Measurements from ENCODE around the gene WDR74. TPM values are rescaled to one million over a fixed set of nuclear protein-coding genes. Genes with fewer than 3 reads are reported as not detected.

WDR74 gene
- total and polyA plus RNA-seq, 2 donors (not counting 1 experiment from before 2014, with no cell fraction given) = 14.8 to 86.9 TPM

DNA sequence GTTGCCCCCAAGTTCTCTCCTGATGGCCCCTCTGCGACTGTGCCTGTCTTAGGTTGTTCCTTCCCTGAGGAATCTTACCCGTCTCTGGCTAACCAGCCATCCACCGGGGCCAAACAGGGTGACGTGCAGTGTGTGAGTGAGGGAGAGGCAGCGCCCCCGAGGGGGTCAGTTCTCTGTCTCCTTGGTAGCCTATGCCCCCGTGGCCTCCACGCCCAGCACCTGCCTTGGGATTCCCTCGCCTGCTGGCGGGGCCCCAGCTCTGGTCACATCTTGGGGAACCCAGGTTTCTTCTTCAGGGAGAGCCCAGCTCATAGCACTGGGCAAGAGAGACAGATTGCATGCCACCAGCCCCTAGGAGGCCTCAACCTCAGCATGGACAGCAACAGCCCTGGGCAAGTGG is 39.9 kb downstream of the WDR74 start:
- H3K4me3 ChIP-seq (replicated peaks in 1 of 4; ENCODE audit: control extremely low read depth in 1 of 4, insufficient read depth in 1 of 4, low read depth in 3 of 4, low read length in 4 of 4) = no peak overlapping the region
- no peaks in the 10 kb centered on the region for H3K4me1 ChIP-seq (ENCODE audit: control insufficient read depth, extremely low read depth, insufficient read depth, low read length)
- H3K9ac ChIP-seq (ENCODE audit: insufficient read depth, low read length) = no peak overlapping the region
- H3K27ac ChIP-seq (ENCODE audit: insufficient read depth, low read length) = no peak overlapping the region
- no peak for DNase-seq (ENCODE audit: low read depth in 2 of 2)
- H3K27me3 ChIP-seq (ENCODE audit: control insufficient read depth, insufficient read depth, low read length) = no peaks in the 10 kb centered on the region
- TF ChIP-seq EZH2 (IDR thresholded peaks at IDR 0.05; ENCODE audit: low read length, missing control alignments) (no peak), CTCF (conservative IDR thresholded peaks at IDR 0.05 in 1 of 2, IDR thresholded peaks at IDR 0.05 in 1 of 2; ENCODE audit: low read depth in 1 of 2, low read length in 2 of 2) (no peak)
- no peak overlapping the region for H3K4me2 ChIP-seq (ENCODE audit: extremely low read depth, insufficient read depth, low read length)
- no peaks in the 10 kb centered on the region for H3K9me3 ChIP-seq (ENCODE audit: control insufficient read depth, insufficient read depth, low read depth, low read length)
- peaks cover 34% of the 10 kb centered on the region for H3K36me3 ChIP-seq (ENCODE audit: control insufficient read depth, insufficient read depth, low read length)
- no peaks in the 10 kb centered on the region for H4K20me1 ChIP-seq (ENCODE audit: control insufficient read depth, extremely low read depth, insufficient read depth, low read length)
- H3K79me2 ChIP-seq (ENCODE audit: control insufficient read depth, insufficient read depth, low read length) = peaks cover 16% of the 10 kb centered on the region
- no peak overlapping the region for H2AFZ ChIP-seq (ENCODE audit: low read length)

DNA sequence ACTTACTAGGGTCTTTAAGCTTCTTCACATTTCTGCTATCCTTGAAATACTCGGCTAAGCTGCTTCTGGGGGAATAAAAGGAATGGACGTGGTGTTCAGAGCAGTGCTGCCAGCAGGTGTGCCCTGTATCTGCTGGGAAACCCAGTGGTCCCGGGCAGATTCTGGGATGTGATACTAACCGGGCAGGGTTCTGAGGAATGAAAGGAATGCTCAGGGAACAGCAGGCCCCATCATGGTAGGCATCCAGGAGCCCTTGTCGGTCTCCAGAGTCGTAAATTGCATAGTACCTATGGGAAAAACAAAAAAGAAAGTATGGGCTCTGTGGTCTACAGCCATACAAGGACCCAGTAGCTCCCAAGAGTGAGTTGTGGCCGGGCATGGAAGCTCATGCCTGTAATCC is 43.1 kb downstream of the WDR74 start:
- no peak for TF ChIP-seq EZH2 (IDR thresholded peaks at IDR 0.05; ENCODE audit: low read length, missing control alignments)
- no peak for TF ChIP-seq CTCF (conservative IDR thresholded peaks at IDR 0.05 in 1 of 2, IDR thresholded peaks at IDR 0.05 in 1 of 2; ENCODE audit: low read depth in 1 of 2, low read length in 2 of 2)
- Histone ChIP-seq H3K9ac (ENCODE audit: insufficient read depth, low read length) (no peak overlapping the region), H3K36me3 (ENCODE audit: control insufficient read depth, insufficient read depth, low read length) (peaks cover 35% of the 10 kb centered on the region)

GRCh38 chr11:62794201-62794775 is 45.1 kb downstream of the WDR74 start:
- H3K9ac ChIP-seq (ENCODE audit: insufficient read depth, low read length) = no peak overlapping the region
- peaks cover 24% of the 10 kb centered on the region for H3K79me2 ChIP-seq (ENCODE audit: control insufficient read depth, insufficient read depth, low read length)
- DNase-seq (ENCODE audit: low read depth in 2 of 2) = peak in 1 of 2 donors; percentile 17
- no peaks in the 10 kb centered on the region for H3K27me3 ChIP-seq (ENCODE audit: control insufficient read depth, insufficient read depth, low read length)
- no peaks in the 10 kb centered on the region for H3K9me3 ChIP-seq (ENCODE audit: control insufficient read depth, insufficient read depth, low read depth, low read length)
- TF ChIP-seq CTCF (conservative IDR thresholded peaks at IDR 0.05 in 1 of 2, IDR thresholded peaks at IDR 0.05 in 1 of 2; ENCODE audit: low read depth in 1 of 2, low read length in 2 of 2) = no peak
- TF ChIP-seq EZH2 (IDR thresholded peaks at IDR 0.05; ENCODE audit: low read length, missing control alignments) = no peak
- peaks cover 25% of the 10 kb centered on the region for H3K36me3 ChIP-seq (ENCODE audit: control insufficient read depth, insufficient read depth, low read length)
- no peak overlapping the region for H3K27ac ChIP-seq (ENCODE audit: insufficient read depth, low read length)
- H2AFZ ChIP-seq (ENCODE audit: low read length) = no peak overlapping the region
- no peak overlapping the region for H3K4me3 ChIP-seq (replicated peaks in 1 of 4; ENCODE audit: control extremely low read depth in 1 of 4, insufficient read depth in 1 of 4, low read depth in 3 of 4, low read length in 4 of 4)
- H4K20me1 ChIP-seq (ENCODE audit: control insufficient read depth, extremely low read depth, insufficient read depth, low read length) = no peaks in the 10 kb centered on the region
- H3K4me2 ChIP-seq (ENCODE audit: extremely low read depth, insufficient read depth, low read length) = no peak overlapping the region
- peaks cover 12% of the 10 kb centered on the region for H3K4me1 ChIP-seq (ENCODE audit: control insufficient read depth, extremely low read depth, insufficient read depth, low read length)

More for the DNA sequence above, 43.1 kb downstream of the WDR74 start:
- Histone ChIP-seq H3K9me3 (ENCODE audit: control insufficient read depth, insufficient read depth, low read depth, low read length) (no peaks in the 10 kb centered on the region), H2AFZ (ENCODE audit: low read length) (no peak overlapping the region), H3K27me3 (ENCODE audit: control insufficient read depth, insufficient read depth, low read length) (no peaks in the 10 kb centered on the region), H3K4me2 (ENCODE audit: extremely low read depth, insufficient read depth, low read length) (no peak overlapping the region), H3K4me3 (replicated peaks in 1 of 4; ENCODE audit: control extremely low read depth in 1 of 4, insufficient read depth in 1 of 4, low read depth in 3 of 4, low read length in 4 of 4) (no peak overlapping the region), H3K79me2 (ENCODE audit: control insufficient read depth, insufficient read depth, low read length) (peaks cover 5% of the 10 kb centered on the region), H4K20me1 (ENCODE audit: control insufficient read depth, extremely low read depth, insufficient read depth, low read length) (no peaks in the 10 kb centered on the region), H3K4me1 (ENCODE audit: control insufficient read depth, extremely low read depth, insufficient read depth, low read length) (peaks cover 5% of the 10 kb centered on the region), H3K27ac (ENCODE audit: insufficient read depth, low read length) (no peak overlapping the region)
- no peak for DNase-seq (ENCODE audit: low read depth in 2 of 2)

Measured in fibroblast of lung (primary cell).